DND-41 (cell line): Measurements from ENCODE around the gene VWA3B.

Experiments used
- ATAC-seq: fragments of 200-7000 bp; cut with Tn5 transposase; 3 replicates; pipeline ENCODE4 v1.9.1; 2021; ENCODE audit warnings: low read depth; ENCODE audit not compliant: insufficient read depth
- DNase-seq: peaks from one replicate; pipeline ENCODE4 v3.0.0-alpha.2; 2020
- H2AFZ ChIP-seq: 2 replicates; pipeline ENCODE4 v1.6.0; 2012; ENCODE audit warnings: low read depth, low read length
- H3K27ac ChIP-seq: 2 replicates; pipeline ENCODE4 v1.5.1; 2012; ENCODE audit warnings: low read length, inconsistent platforms
- H3K27me3 ChIP-seq: fragments of 200-600 bp; sonication (generic); 2 replicates; pipeline ENCODE4 v1.6.0; 2012; ENCODE audit warnings: low read length, mild to moderate bottlenecking, inconsistent platforms; ENCODE audit not compliant: insufficient read depth, poor library complexity
- H3K36me3 ChIP-seq: 2 replicates; pipeline ENCODE4 v1.5.1; 2012; ENCODE audit warnings: low read length, inconsistent platforms; ENCODE audit not compliant: insufficient read depth
- H3K4me1 ChIP-seq: 2 replicates; pipeline ENCODE4 v1.5.1; 2012; ENCODE audit warnings: mild to moderate bottlenecking, low read length; ENCODE audit not compliant: insufficient read depth
- H3K4me2 ChIP-seq: 2 replicates; pipeline ENCODE4 v1.6.0; 2012; ENCODE audit warnings: mild to moderate bottlenecking, moderate library complexity, low read length, inconsistent platforms; ENCODE audit not compliant: insufficient read depth
- H3K4me3 ChIP-seq, 2 experiments: fragments of 200-600 bp in 1 of 2; shearing (Covaris generic) in 1 of 2; 2 replicates each; pipeline ENCODE4 v1.5.1; 2012 to 2016; ENCODE audit warnings: inconsistent platforms in 2 of 2, low read length in 2 of 2, mild to moderate bottlenecking in 2 of 2, low read depth in 1 of 2, moderate library complexity in 1 of 2
- H3K79me2 ChIP-seq: 2 replicates; pipeline ENCODE4 v1.6.0; 2012; ENCODE audit warnings: low read length, inconsistent platforms; ENCODE audit not compliant: insufficient read depth
- H3K9ac ChIP-seq: 2 replicates; pipeline ENCODE4 v1.6.0; 2012; ENCODE audit warnings: low read depth, mild to moderate bottlenecking, inconsistent platforms, low read length, moderate library complexity
- H3K9me3 ChIP-seq: 2 replicates; pipeline ENCODE4 v1.5.1; 2012; ENCODE audit warnings: low read length, moderate library complexity, mild to moderate bottlenecking, inconsistent platforms; ENCODE audit not compliant: insufficient read depth, severe bottlenecking
- H4K20me1 ChIP-seq: 2 replicates; pipeline ENCODE4 v1.6.0; 2012; ENCODE audit warnings: low read length; ENCODE audit not compliant: insufficient read depth
- CTCF ChIP-seq: IDR thresholded peaks from 2 replicates; pipeline ENCODE4 v1.5.1; 2012; ENCODE audit warnings: borderline replicate concordance, low read length, moderate library complexity, mild to moderate bottlenecking; ENCODE audit not compliant: poor library complexity, severe bottlenecking; ENCODE audit errors: extremely low read depth
- EZH2 ChIP-seq: IDR thresholded peaks from 3 replicates; pipeline ENCODE4 v1.6.1; 2012; ENCODE audit warnings: borderline replicate concordance, low read depth, mild to moderate bottlenecking, moderate library complexity, low read length, inconsistent platforms; ENCODE audit not compliant: severe bottlenecking

VWA3B gene

GRCh38 chr2:98089941-98090340 lies 3.0 kb downstream of the VWA3B start:
- Histone ChIP-seq H3K36me3 (no peaks in the 10 kb centered on the region), H3K27ac (no peak overlapping the region), H4K20me1 (no peaks in the 10 kb centered on the region), H3K27me3 (no peaks in the 10 kb centered on the region), H2AFZ (no peak overlapping the region), H3K4me1 (no peaks in the 10 kb centered on the region), H3K4me2 (no peak overlapping the region), H3K9ac (no peak overlapping the region), H3K9me3 (no peaks in the 10 kb centered on the region), H3K4me3 (no peak overlapping the region), H3K79me2 (no peaks in the 10 kb centered on the region)
- no peak for DNase-seq
- no peak for TF ChIP-seq CTCF
- ATAC-seq, result no peak

GRCh38 chr2:98090951-98091350 lies 4.0 kb downstream of the VWA3B start:
- H3K9me3 ChIP-seq, result peaks cover 2% of the 10 kb centered on the region
- H3K36me3 ChIP-seq, result no peaks in the 10 kb centered on the region
- TF ChIP-seq EZH2 (no peak), CTCF (no peak)
- H3K79me2 ChIP-seq, result no peaks in the 10 kb centered on the region
- no peak overlapping the region for H3K4me3 ChIP-seq
- no peaks in the 10 kb centered on the region for H4K20me1 ChIP-seq
- DNase-seq (no peak), ATAC-seq (no peak)
- H3K27me3 ChIP-seq, result no peaks in the 10 kb centered on the region
- H3K27ac ChIP-seq, result no peak overlapping the region
- H3K4me1 ChIP-seq, result no peaks in the 10 kb centered on the region
- no peak overlapping the region for H3K9ac ChIP-seq
- no peak overlapping the region for H3K4me2 ChIP-seq
- no peak overlapping the region for H2AFZ ChIP-seq

GRCh38 chr2:98091738-98092137 lies 4.8 kb downstream of the VWA3B start:
- H3K4me1 ChIP-seq, result no peaks in the 10 kb centered on the region
- no peak overlapping the region for H3K4me3 ChIP-seq
- no peak for DNase-seq
- H3K27me3 ChIP-seq, result no peaks in the 10 kb centered on the region
- TF ChIP-seq CTCF, result no peak
- TF ChIP-seq EZH2, result no peak
- peaks cover 2% of the 10 kb centered on the region for H3K9me3 ChIP-seq
- ATAC-seq, result no peak
- no peak overlapping the region for H3K27ac ChIP-seq
- H3K4me2 ChIP-seq, result no peak overlapping the region
- H3K9ac ChIP-seq, result no peak overlapping the region
- H2AFZ ChIP-seq, result no peak overlapping the region
- no peaks in the 10 kb centered on the region for H3K79me2 ChIP-seq
- no peaks in the 10 kb centered on the region for H3K36me3 ChIP-seq
- H4K20me1 ChIP-seq, result no peaks in the 10 kb centered on the region

- ATAC-seq (peak; percentile 87), DNase-seq (peak; percentile 45)
- Histone ChIP-seq H2AFZ (no peak overlapping the region), H3K4me2 (no peak overlapping the region), H4K20me1 (no peaks in the 10 kb centered on the region), H3K27ac (no peak overlapping the region), H3K4me1 (no peaks in the 10 kb centered on the region), H3K79me2 (no peaks in the 10 kb centered on the region), H3K36me3 (no peaks in the 10 kb centered on the region), H3K9me3 (peaks cover 2% of the 10 kb centered on the region), H3K9ac (no peak overlapping the region), H3K27me3 (no peaks in the 10 kb centered on the region), H3K4me3 (no peak overlapping the region)
- TF ChIP-seq CTCF (no peak), EZH2 (no peak)
Measured at GRCh38 chr2:98093146-98093545, 6.2 kb downstream of the VWA3B start.
